Pons (tissue), 1 donor: ENCODE data around the gene HFM1.

ENCODE experiments used
- DNase-seq: peaks from one replicate; pipeline ENCODE4 v3.0.0-alpha.2; 2016; ENCODE audit warnings: low spot score

The HFM1 gene

GRCh38 chr1:91245435-91245834 lies 159.2 kb downstream of the HFM1 start:
- no peak for DNase-seq

- no peak for DNase-seq
Measured at GRCh38 chr1:91244737-91245136, 159.9 kb downstream of the HFM1 start.

GRCh38 chr1:91243171-91243570 lies 161.5 kb downstream of the HFM1 start:
- DNase-seq: no peak

GRCh38 chr1:91234181-91234580 lies 170.5 kb downstream of the HFM1 start:
- no peak for DNase-seq

- DNase-seq: no peak
Measured at GRCh38 chr1:91226741-91227140, 177.9 kb downstream of the HFM1 start.

- DNase-seq: no peak
Measured at GRCh38 chr1:91224878-91225277, 179.8 kb downstream of the HFM1 start.

GRCh38 chr1:91221017-91221416 lies 183.6 kb downstream of the HFM1 start:
- no peak for DNase-seq

- no peak for DNase-seq
Measured at GRCh38 chr1:91217911-91218310, 186.7 kb downstream of the HFM1 start.
